IMR-90 (cell line): Measurements from ENCODE around the gene PHC2. TPM values are rescaled to one million over a fixed set of nuclear protein-coding genes. Genes with fewer than 3 reads are reported as not detected.
A peak's percentile ranks its signal among the peaks of the same experiment; 100 is the strongest.

Experiments
- ATAC-seq: fragments of 200-7000 bp; cut with Tn5 transposase; 2 replicates; pipeline ENCODE4 v1.9.1; 2020; ENCODE audit warnings: low read depth, mild to moderate bottlenecking, moderate library complexity
- BruUV-seq: library from RNA; stranded (reverse); fragments of 400-500 nt; replicated peaks from 2 replicates; lab custom pipeline; 2021; lab: Mats Ljungman, UMichigan
- CTCF ChIA-PET: fragments of 300-600 bp; formaldehyde crosslinking; extraction: SDS; loops from one replicate; lab custom pipeline; 2021; ENCODE audit warnings: antibody characterized with exemption; lab: Yijun Ruan, JAX
- POLR2A ChIA-PET: fragments of 300-600 bp; sonication (Branson Sonifier 250); formaldehyde crosslinking; loops from one replicate; lab custom pipeline; 2022; ENCODE audit warnings: antibody characterized with exemption; ENCODE audit not compliant: unreplicated experiment; lab: Charles Lee
- DNase-seq: peaks from one replicate; pipeline ENCODE4 v3.0.0; 2013
- H2AFZ ChIP-seq: replicated peaks from 2 replicates; pipeline ENCODE3; 2013; ENCODE audit warnings: low read length, mild to moderate bottlenecking; ENCODE audit not compliant: poor library complexity
- H2AK5ac ChIP-seq: 2 replicates; pipeline ENCODE4 v1.6.1; 2013; ENCODE audit warnings: low read depth, low read length, inconsistent platforms
- H2AK9ac ChIP-seq: replicated peaks from 2 replicates; pipeline ENCODE3; 2013; ENCODE audit warnings: mild to moderate bottlenecking, low read depth, low read length, moderate library complexity; ENCODE audit not compliant: poor library complexity
- H2BK120ac ChIP-seq: 2 replicates; pipeline ENCODE4 v1.6.1; 2013; ENCODE audit warnings: low read depth, low read length, inconsistent platforms
- H2BK15ac ChIP-seq: 3 replicates; pipeline ENCODE4 v1.6.1; 2013; ENCODE audit warnings: low read depth, low read length, inconsistent platforms
- H2BK20ac ChIP-seq: 2 replicates; pipeline ENCODE4 v1.6.1; 2013; ENCODE audit warnings: low read depth, mild to moderate bottlenecking, inconsistent platforms, low read length, moderate library complexity
- H2BK5ac ChIP-seq: 2 replicates; pipeline ENCODE4 v1.6.1; 2013; ENCODE audit warnings: mild to moderate bottlenecking, low read depth, low read length, inconsistent platforms; ENCODE audit not compliant: poor library complexity, severe bottlenecking
- H3K14ac ChIP-seq: replicated peaks from 2 replicates; pipeline ENCODE4 v1.6.1; 2013; ENCODE audit warnings: low read depth, low read length, inconsistent platforms
- H3K18ac ChIP-seq: 2 replicates; pipeline ENCODE4 v1.6.1; 2013; ENCODE audit warnings: low read depth, low read length, control low read depth
- H3K23ac ChIP-seq: 2 replicates; pipeline ENCODE4 v1.6.1; 2013; ENCODE audit warnings: low read depth, low read length, inconsistent platforms
- H3K27ac ChIP-seq: 2 replicates; pipeline ENCODE4 v1.5.1; 2013; ENCODE audit warnings: mild to moderate bottlenecking, control low read depth, low read length; ENCODE audit not compliant: insufficient read depth
- H3K27me3 ChIP-seq: 2 replicates; pipeline ENCODE4 v1.6.1; 2013; ENCODE audit warnings: low read length; ENCODE audit not compliant: control insufficient read depth, insufficient read depth
- H3K36me3 ChIP-seq: 2 replicates; pipeline ENCODE4 v1.6.1; 2013; ENCODE audit warnings: low read length, mixed read lengths; ENCODE audit not compliant: control insufficient read depth, insufficient read depth
- H3K4ac ChIP-seq: 2 replicates; pipeline ENCODE4 v1.6.1; 2013; ENCODE audit warnings: low read depth, low read length, inconsistent platforms
- H3K4me1 ChIP-seq: 2 replicates; pipeline ENCODE4 v1.6.1; 2013; ENCODE audit warnings: low read length, mixed read lengths; ENCODE audit not compliant: control insufficient read depth, insufficient read depth
- H3K4me2 ChIP-seq: 2 replicates; pipeline ENCODE4 v1.6.1; 2013; ENCODE audit warnings: low read depth, mild to moderate bottlenecking, control low read depth, low read length, moderate library complexity
- H3K4me3 ChIP-seq: 2 replicates; pipeline ENCODE4 v1.5.1; 2013; ENCODE audit warnings: low read depth, mild to moderate bottlenecking, control low read depth, low read length, moderate library complexity; ENCODE audit not compliant: insufficient read depth
- H3K56ac ChIP-seq: 2 replicates; pipeline ENCODE4 v1.6.1; 2013; ENCODE audit warnings: low read length, inconsistent platforms; ENCODE audit not compliant: insufficient read depth; ENCODE audit errors: extremely low read depth
- H3K79me1 ChIP-seq, 2 experiments: 2 replicates each; pipeline ENCODE4 v1.6.1; 2013; ENCODE audit warnings: low read length in 2 of 2, inconsistent platforms in 1 of 2, low read depth in 1 of 2
- H3K9ac ChIP-seq: 2 replicates; pipeline ENCODE4 v1.6.1; 2013; ENCODE audit warnings: low read depth, low read length, control low read depth
- H3K9me1 ChIP-seq: 2 replicates; pipeline ENCODE4 v1.6.1; 2013; ENCODE audit warnings: low read length, inconsistent platforms; ENCODE audit not compliant: insufficient read depth
- H3K9me3 ChIP-seq: 2 replicates; pipeline ENCODE4 v1.6.1; 2013; ENCODE audit warnings: low read length; ENCODE audit not compliant: control insufficient read depth, insufficient read depth
- H4K20me1 ChIP-seq: 2 replicates; pipeline ENCODE4 v1.6.1; 2013; ENCODE audit warnings: low read length, inconsistent platforms; ENCODE audit not compliant: insufficient read depth
- H4K5ac ChIP-seq: 2 replicates; pipeline ENCODE4 v1.6.1; 2013; ENCODE audit warnings: mild to moderate bottlenecking, low read depth, low read length, control low read depth
- H4K8ac ChIP-seq, 2 experiments: 2 replicates each; pipeline ENCODE4 v1.6.1; 2013; ENCODE audit warnings: low read depth in 2 of 2, low read length in 2 of 2, control low read depth in 1 of 2, inconsistent platforms in 1 of 2
- H4K91ac ChIP-seq: 2 replicates; pipeline ENCODE4 v1.6.1; 2013; ENCODE audit warnings: low read depth, low read length, inconsistent platforms; ENCODE audit not compliant: insufficient read depth
- CEBPB ChIP-seq: IDR thresholded peaks from 2 replicates; pipeline ENCODE4 v1.6.1; 2012; ENCODE audit warnings: low read depth, low read length, improper control_type of control experiment
- ELK1 ChIP-seq: fragments of 150-350 bp; IDR thresholded peaks from 2 replicates; pipeline ENCODE4 v1.6.1; 2016; ENCODE audit warnings: low read depth, mild to moderate bottlenecking, low read length, moderate library complexity, borderline replicate concordance
- FOS ChIP-seq: fragments of 150-350 bp; IDR thresholded peaks from 2 replicates; pipeline ENCODE4 v1.6.1; 2016; ENCODE audit warnings: low read depth, low read length
- MAFK ChIP-seq: IDR thresholded peaks from 2 replicates; pipeline ENCODE4 v1.6.1; 2012; ENCODE audit warnings: low read depth, low read length, improper control_type of control experiment
- MAZ ChIP-seq: IDR thresholded peaks from 2 replicates; pipeline ENCODE4 v1.6.1; 2012; ENCODE audit warnings: low read depth, mild to moderate bottlenecking, low read length, improper control_type of control experiment, moderate library complexity, borderline replicate concordance
- MXI1 ChIP-seq: IDR thresholded peaks from 2 replicates; pipeline ENCODE4 v1.6.1; 2012; ENCODE audit warnings: low read depth, mild to moderate bottlenecking, low read length, moderate library complexity, borderline replicate concordance
- RCOR1 ChIP-seq: IDR thresholded peaks from 2 replicates; pipeline ENCODE4 v1.6.1; 2012; ENCODE audit warnings: mild to moderate bottlenecking, low read length, improper control_type of control experiment; ENCODE audit not compliant: insufficient replicate concordance
- USF2 ChIP-seq: fragments of 150-350 bp; IDR thresholded peaks from 2 replicates; pipeline ENCODE4 v1.6.1; 2017; ENCODE audit warnings: mild to moderate bottlenecking, antibody characterized with exemption, low read length, low read depth
- WGBS, 2 experiments: methylation state at CpG; one replicate each; pipeline versions ENCODE4 v1.1.5 to v1.1.7; 2013; ENCODE audit warnings: missing lambda C conversion rate in 2 of 2; ENCODE audit not compliant: insufficient read length in 1 of 2; ENCODE audit errors: extremely low coverage in 2 of 2; 5-methylcytosine and 5-hydroxymethylcytosine counted together
- dilution Hi-C: fragments of 300-500 bp; cut with HindIII; formaldehyde crosslinking; loops from one replicate; pipeline ENCODE4 v1.14.3; 2018; ENCODE audit warnings: low sequenced_read_pairs; ENCODE audit not compliant: unreplicated experiment
- in situ Hi-C: fragments of 300-500 bp; cut with MboI; formaldehyde crosslinking; loops from 3 replicates; pipeline ENCODE4 v1.14.3; 2019; ENCODE audit warnings: low sequenced_read_pairs, inconsistent platforms, mixed read lengths
- intact Hi-C: fragments of 100-400 bp; cut with micrococcal nuclease; formaldehyde crosslinking; loops from 2 replicates; pipeline ENCODE4 v1.10.0; 2022
- polyA plus RNA-seq, 3 experiments: library from polyadenylated mRNA; depleted of rRNA; stranded (reverse); fragments of >200 nt; gene quantifications; 2 replicates each; pipeline ENCODE4 v1.2.3, GENCODE V29; 2012; ENCODE audit warnings: low replicate concordance in 1 of 3
- total RNA-seq: library from RNA; depleted of rRNA; stranded (reverse); fragments of >200 nt; gene quantifications from 2 replicates; pipeline ENCODE4 v1.2.3, GENCODE V29; 2012
- TF ChIP-seq, protein P1 (sequence below): conservative IDR thresholded peaks from 2 replicates; pipeline ENCODE4 v1.5.1; 2012; ENCODE audit warnings: mild to moderate bottlenecking, low read depth, low read length, improper control_type of control experiment

Gene PHC2
- total and polyA plus RNA-seq, 2 of the 4 experiments (the other 2 are of a cell fraction), result 46.4 to 98.1 TPM

DNA sequence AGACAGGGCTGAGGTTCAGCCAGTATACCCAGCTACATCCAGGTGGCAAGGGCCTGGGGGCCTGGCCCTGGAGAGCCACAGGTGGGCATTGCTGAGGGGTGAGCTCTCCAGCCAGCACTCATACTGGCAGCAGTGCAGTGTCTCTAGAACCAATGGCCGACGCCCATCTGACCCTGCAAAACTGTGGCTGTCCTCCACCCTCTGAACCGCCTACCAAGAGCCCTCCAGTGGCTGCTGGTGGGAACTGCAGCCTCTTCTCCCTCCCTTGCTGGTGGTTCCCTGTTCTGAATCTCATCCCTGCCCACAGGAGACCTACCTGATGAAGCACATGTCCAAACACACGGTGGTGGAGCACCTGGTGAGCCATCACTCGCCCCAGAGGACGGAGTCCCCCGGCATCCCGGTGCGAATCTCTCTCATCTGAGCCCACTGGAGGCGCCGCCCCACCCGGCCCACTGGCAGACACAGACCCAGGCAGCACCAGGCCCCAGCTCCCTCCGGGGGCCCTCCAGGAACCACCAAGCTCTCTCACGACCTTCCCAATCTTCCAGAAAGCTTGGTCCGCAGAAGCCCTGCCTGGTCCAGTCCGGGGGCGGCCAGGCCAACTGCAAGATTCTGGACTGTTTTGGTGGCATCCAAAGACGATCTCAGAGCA lies 132.1 kb downstream of the PHC2 start (continued):
- TF ChIP-seq MXI1 (no peak), FOS (no peak)

DNA sequence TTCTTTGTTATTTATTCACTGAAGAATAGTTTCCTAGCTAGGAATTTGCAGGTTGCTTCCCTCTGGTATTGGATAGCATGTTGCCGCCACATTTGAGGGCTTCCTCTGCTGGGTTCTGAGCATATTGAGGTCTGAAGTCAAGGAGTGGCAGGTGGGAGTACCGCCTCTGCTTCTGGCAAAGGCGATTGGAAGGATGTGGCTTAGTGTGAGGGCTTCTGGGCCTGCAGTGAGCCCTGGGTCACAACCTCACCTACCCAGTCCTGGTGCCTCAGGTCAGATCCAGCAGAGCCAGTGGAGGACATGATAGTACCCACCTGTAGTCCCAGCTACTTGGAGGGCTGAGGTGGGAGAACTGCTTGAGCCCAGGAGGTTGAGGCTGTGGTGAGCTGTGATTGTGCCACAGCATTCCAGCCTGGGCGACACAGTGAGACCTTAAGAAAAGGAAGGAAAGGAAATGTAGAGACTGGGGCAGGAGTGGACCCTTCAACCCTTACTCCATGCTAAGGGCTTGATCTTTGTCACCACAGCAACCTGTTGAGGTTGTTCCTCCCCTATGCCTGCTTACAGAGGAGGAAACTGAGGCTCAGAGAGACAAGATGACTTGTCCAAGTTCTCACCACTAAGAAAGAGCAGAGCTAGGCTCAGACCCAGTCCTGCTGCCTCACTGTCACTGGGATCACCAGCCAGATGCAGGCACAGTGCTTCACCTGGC lies 132.8 kb downstream of the PHC2 start:
- no peaks in the 10 kb centered on the region for H3K27me3 ChIP-seq
- H3K4me2 ChIP-seq, result no peak overlapping the region
- TF ChIP-seq MAZ (no peak), ELK1 (no peak), FOS (no peak), USF2 (no peak), MAFK (no peak), CEBPB (no peak), RCOR1 (no peak), MXI1 (no peak)
- TF ChIP-seq, protein P1, sequence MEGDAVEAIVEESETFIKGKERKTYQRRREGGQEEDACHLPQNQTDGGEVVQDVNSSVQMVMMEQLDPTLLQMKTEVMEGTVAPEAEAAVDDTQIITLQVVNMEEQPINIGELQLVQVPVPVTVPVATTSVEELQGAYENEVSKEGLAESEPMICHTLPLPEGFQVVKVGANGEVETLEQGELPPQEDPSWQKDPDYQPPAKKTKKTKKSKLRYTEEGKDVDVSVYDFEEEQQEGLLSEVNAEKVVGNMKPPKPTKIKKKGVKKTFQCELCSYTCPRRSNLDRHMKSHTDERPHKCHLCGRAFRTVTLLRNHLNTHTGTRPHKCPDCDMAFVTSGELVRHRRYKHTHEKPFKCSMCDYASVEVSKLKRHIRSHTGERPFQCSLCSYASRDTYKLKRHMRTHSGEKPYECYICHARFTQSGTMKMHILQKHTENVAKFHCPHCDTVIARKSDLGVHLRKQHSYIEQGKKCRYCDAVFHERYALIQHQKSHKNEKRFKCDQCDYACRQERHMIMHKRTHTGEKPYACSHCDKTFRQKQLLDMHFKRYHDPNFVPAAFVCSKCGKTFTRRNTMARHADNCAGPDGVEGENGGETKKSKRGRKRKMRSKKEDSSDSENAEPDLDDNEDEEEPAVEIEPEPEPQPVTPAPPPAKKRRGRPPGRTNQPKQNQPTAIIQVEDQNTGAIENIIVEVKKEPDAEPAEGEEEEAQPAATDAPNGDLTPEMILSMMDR, result no peak
- in situ Hi-C loops (loop anchor here (5.0 to 10.0 kb wide), 3 partner anchors 69 to 317 kb away; no protein-coding TSS in a partner anchor), dilution Hi-C loops (no loop called here), intact Hi-C loops (loop anchor here (1.0 to 5.0 kb wide), 3 partner anchors 49 to 81 kb away; no protein-coding TSS in a partner anchor)
- H3K56ac ChIP-seq, result no peak overlapping the region
- H3K79me1 ChIP-seq, result peaks cover 0 to 32% of the 10 kb centered on the region in 2 experiments; a peak in 2 of 4 replicates
- no peak overlapping the region for H3K23ac ChIP-seq
- no peak for ATAC-seq
- peak overlapping the region in 1 of 2 experiments; percentile 59; a peak in 1 of 4 replicates for H4K8ac ChIP-seq
- ChIA-PET POLR2A (no interaction called here), CTCF (interaction anchor here (0.7 to 1.1 kb wide), 3 partner anchors 19 to 129 kb away, joined by 3 to 7 read pairs (median 3); no protein-coding TSS in a partner anchor)
- H3K9ac ChIP-seq, result no peak overlapping the region
- no peak overlapping the region for H3K14ac ChIP-seq
- H4K91ac ChIP-seq, result no peak overlapping the region
- no peak overlapping the region; the same call in 1 of the 2 replicates for H2BK120ac ChIP-seq
- no peak overlapping the region for H3K18ac ChIP-seq
- H3K27ac ChIP-seq, result no peak overlapping the region
- H2BK15ac ChIP-seq, result peak overlapping the region; percentile 0; the same call in 1 of the 3 replicates
- no peaks in the 10 kb centered on the region for H3K9me3 ChIP-seq
- H3K36me3 ChIP-seq, result peaks cover 28% of the 10 kb centered on the region
- no peak overlapping the region for H2BK5ac ChIP-seq
- no peak overlapping the region for H4K5ac ChIP-seq
- peak overlapping the region; percentile 89 for H2AK9ac ChIP-seq
- peak overlapping the region; percentile 79 for H2AFZ ChIP-seq
- peak overlapping the region; percentile 39; the same call in 1 of the 2 replicates for H2AK5ac ChIP-seq
- WGBS, 2 experiments, result 100% methylated on average over 1 of the region's 4 CpGs; no CpG with 5 or more reads in 1 of the 2 experiments
- no TSS peak for BruUV-seq
- peaks cover 3% of the 10 kb centered on the region for H3K9me1 ChIP-seq
- peaks cover 7% of the 10 kb centered on the region for H3K4me1 ChIP-seq
- DNase-seq, result no peak
- no peak overlapping the region for H3K4ac ChIP-seq
- no peak overlapping the region for H3K4me3 ChIP-seq
- peaks cover 13% of the 10 kb centered on the region; the same call in 1 of the 2 replicates for H4K20me1 ChIP-seq
- H2BK20ac ChIP-seq, result no peak overlapping the region
